ENCODE measurements around the gene CNTN4.

Gene CNTN4

DNA sequence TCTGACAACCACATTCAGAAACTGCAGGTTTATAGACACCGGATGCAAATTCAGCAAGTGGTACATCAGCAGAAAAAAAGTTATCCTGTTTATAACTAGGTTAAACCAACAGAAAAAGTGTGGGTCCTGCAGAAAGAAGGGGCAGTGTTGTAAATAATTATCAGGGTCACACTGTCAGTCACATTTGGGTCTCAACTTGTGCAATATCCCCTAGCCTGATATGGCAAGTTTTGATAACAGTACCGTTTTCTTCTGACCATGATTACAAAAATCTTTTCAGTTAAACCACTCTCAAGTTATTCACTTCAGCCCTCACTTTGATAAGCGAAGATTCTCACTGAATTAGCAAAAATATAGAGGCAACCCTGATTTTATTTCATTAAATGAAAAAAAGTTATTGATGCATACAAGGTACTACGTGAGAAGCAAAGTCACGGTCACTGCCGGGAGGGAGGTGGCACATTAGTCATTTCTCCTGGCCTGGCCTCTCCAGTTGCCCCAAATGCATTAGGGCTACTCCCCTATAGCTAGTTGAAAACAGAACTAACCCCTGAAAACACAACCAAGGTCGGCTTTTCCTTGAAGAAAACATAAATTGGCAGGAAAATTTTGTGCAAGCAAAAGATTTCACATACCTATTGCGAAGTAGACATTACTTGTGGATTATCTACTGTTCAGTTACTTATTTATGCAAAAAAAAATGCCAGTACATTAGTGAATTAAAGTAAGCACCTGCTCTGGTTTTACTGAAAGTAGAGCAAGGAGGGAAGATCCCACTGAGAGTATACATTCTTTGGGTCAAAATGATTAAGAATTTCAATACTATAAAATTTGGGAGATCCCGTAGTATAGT lies 982.9 kb downstream of the CNTN4 start:
- no peak for DNase-seq

DNA sequence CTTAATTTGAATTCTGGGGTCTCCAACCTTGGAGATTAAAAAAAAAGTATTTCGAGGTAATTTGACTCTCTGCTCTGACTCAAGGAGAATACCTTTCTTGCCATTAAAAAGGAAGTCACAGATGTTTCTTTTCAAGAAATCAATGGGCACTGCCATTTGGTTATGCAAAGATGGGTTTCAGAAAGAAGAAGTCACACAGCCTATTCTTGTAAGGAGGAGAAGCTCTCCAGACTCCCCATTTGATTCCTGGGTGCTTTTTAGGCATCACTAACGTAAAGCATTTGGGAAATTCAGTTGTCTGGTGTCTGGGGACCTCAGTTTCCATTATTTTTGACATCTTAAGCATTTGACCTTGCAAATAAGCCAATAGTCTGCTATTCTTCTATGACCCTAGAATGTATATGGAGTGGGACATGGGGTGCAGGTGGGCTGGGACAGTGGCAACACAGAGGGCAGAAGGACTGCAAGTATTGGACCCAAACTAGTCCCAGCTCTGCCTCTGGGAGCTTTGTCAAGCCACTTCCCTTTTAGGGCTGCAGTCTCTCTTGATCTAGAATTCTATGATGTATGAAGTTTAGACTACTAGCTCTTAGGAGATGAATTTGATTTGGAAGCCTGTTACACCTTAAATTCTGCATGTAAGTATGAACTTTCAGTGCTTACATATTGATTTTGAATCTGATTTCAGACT lies 983.7 kb downstream of the CNTN4 start:
- no peak for DNase-seq

DNA sequence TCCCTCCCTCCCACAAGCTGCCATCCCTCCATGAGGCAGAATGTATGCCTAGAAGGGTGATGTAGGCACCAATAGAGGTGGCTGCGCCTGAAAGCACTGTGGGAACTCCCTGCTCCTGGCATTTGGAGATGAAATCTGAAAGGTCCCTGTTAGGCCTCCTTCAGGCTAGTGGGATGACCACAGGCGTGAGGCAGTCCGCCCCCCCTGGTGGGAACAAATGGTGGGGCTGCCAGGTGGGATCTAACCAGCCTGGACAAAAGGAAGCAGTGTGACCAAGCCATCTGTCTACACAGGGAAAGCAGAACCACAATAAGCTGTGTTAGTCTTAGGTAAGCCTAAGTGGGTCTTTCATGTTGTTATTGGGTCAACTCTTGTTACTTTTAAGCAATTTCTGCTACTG lies 986.2 kb downstream of the CNTN4 start:
- DNase-seq: no peak

DNA sequence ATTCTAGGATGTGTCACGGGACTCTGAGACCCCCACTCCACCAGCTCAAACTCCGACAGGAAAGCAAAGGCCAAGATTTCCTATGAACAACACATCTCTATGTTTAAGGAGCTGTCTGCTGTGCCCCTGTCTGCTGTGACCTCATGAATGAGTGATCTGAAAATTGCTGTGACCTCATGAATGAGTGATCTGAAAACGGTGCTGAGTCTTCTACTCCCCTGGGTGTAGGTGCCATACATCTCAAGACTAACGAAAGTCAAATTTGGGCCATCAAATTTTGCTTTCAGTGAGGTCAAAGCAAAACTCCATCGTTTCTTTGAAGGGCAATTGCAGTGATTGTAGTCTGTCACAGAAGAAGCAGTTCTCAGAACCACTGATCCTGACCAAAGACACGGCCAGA lies 987.1 kb downstream of the CNTN4 start:
- DNase-seq: no peak

DNA sequence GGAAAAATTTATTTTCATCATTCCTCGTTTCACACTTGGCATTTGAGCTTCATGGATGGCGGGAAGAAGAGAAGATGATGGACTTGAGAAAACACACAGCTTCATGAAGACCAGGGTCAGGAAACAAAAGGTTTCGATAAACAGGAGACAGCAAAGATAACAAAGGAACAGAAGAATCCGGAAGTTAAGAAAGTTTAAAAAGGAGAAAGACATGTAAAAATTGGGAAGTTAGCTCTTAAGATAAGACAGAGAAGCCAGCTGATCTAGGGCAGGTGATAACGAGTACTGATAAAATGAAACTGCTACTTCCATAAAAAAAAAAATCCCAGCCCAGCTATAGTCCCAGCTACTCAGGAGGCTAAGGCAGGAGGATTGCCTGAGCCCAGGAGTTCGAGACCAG lies 987.6 kb downstream of the CNTN4 start:
- no peak for DNase-seq

DNA sequence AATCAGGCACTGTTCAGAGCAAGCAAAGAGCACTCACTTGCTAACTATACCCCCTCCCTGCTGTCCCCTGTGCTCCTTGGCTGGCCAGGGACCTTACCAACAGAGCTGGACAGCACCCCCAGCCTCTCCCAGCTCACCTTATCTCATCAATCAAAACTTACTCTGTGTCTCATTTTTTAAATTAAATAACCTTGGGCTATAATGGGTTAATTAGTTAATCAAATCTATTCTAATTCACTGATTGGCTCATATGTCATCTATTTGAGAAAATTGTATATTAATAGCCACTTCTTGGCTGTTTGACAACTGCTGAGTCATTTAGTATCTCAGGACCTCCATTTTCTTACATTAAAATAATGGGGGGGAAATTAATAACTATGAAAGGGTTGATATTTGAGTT lies 988.6 kb downstream of the CNTN4 start:
- DNase-seq: no peak

DNA sequence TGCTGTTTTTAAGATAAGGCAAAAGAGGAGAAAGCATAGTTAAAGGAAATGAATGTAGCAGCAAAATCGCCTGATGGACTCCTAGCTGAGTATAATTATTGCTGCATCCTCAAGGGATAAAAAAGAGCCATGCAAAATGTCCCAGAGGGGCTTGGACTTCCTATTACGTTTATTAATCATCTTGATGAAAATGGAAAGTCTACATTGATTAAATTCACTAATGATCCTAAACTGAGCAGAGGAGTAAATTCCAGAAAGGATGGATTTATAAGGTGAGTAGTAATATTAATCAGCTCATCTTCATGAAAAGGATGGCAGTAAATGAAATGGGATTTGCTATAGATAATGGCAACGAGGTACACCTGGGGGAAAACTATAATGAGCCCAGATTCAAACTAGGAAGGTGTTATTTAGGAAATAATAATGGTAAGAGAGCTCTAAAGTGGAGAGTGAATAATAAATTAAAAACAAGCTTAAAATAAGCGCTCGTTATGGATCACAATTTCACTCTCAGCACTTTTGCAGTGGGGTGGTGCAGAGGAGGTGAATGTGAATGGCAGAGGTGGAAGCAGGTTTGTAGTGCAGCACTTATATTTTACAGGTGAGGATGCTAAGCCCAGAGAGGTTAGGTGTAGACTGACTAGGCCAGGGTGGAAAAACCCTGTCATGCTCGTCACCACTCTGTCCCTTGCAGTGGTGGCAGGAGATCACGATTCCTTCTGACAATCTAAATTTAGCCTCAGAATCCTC lies 989.2 kb downstream of the CNTN4 start:
- no peak for DNase-seq

DNA sequence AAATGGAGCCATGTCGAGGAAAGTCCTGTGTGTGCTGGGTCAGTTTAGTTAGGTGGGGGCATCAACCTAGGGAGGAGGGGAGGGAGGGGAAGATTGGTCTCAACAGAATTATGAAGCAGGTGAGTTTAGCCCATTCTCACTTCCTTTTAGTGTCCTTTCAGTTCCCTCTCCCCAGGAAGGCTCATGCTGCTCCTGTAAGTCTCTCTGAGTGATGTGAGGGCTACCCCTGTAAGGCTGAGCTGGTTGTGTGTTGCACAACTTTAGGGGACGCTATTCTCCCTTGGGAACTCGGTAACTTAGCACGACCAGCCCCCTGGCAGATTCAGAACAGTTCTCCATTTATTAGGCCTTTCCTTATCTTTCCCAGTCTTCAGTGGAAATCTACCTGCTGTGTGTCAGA lies 990.4 kb downstream of the CNTN4 start:
- no peak for DNase-seq

DNA sequence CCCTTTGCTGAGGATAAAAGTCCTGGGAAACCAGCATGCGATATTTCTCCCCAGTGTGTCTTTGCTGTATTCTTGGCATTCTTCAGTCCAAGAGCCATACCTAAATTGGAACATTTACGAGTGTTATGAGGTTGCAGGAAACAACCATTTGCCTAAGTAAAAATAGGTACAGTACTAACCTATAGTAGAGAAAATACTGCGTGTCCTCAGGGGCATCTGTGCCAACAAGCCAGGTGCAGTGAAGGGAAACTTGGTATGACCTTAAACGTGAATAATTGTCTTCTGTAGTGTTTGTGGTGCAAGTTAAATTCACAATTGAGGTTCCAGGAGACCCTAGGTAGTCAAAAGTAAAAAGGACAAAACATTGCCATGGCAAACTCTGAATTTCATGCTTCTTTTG lies 999.3 kb downstream of the CNTN4 start:
- DNase-seq: no peak

DNA sequence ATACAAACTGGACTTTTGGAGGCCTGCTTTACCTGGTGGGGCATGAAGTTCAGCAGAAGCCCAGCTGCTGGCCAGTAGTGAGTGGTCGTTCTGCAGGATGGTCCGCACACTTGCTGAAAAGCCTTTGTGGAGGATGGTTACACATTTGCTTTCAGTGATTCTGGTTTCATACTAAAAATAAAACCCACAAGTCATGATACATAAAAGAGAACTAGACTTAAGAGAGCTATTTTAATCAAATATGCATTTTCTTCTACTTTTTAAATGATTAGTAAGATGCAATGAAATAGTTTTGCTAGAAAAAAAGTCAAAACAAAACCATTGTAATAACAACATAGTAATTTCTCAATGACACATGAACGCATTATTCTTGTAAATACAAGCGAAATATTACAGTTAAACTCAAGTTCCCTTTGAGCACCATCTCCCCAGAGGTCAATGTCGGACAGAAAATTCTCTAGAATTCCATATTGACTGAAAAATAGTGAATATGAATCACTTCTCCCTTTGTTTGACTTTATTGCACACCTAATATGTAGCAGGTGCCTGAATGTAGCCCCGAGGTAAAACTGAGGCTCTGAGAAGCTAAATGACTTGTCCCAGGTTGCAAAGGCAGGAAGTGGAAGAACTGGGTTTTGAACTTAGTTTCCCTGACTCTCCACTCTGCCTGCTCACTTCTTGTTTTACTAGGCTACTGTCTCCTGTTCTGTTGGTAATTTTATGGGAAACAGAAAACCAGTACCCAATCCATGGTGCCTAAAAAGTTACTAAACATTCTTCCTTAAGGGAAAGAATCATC lies 1003.2 kb downstream of the CNTN4 start:
- no peak for DNase-seq

DNA sequence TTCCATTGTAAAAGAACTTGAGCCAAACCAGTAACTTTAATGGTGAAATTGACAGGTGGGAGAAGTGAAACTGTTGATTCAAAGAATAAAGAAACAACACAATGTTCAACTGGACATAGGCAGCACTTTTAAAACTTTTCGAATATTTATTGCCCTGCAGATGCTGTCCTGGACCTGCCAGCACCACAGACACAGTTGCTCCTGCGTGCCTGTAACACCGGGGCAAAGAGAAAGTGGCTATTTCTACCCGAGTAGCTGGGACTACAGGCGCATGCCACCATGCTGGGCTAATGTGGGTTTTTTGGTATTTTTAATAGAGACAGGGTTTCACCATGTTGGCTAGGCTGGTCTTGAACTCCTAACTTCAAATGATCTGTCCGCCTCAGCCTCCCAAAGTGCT lies 1004.1 kb downstream of the CNTN4 start:
- DNase-seq: no peak

DNA sequence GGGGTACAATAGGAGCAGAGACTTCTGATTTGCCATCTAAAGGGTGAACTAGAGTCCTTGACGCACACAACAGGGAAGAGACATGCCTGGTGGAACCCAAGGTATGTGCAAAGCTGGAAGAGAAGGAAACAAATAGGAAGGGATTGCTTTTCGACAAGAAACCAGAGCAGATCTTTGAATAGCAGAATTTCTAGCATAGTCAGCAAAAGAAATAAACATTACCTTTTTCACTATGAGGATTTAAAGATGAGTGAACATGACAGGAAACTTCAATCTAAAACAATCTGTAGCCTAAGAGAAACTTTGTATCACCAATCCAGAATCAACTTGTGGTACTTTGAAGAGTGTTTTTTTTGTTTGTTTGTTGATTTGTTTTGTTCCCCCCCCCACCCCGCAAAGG lies 1006.6 kb downstream of the CNTN4 start:
- no peak for DNase-seq

DNA sequence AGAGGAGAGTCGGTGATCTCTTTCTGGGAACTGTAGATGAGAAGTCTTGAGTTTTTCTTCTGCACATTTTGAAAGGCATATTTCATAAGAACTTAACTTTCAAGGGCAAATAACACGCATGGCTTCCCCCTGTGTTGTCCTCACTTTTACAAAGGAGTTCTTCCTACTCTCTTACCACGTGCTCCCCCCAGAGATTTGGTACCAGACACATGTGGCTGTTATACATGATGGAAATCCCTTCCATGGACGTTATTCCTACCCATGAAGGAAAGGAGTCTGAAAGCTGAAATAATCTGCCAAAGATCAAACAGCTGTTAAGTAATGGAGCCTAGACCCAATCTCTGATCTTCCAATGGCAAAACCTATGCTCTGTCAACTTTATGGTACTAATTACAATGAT lies 1007.1 kb downstream of the CNTN4 start:
- no peak for DNase-seq

DNA sequence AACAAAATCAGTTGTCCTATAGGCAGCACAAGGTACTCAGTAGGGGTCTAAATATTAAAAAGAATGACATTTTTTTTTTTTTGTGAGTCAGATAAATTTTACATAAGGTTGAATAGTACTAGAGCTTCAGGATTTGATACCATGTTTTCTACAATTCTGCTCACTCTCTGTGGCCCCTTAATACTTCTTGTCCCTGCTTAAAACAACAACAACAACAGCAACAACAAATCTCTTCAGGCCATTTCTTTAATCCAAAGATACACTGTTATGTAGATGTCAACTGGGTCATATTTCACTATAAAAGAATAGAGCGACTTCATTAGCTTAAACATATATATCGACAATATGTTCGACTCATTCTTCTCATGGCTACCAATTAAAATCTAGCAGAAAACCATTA lies 1008.5 kb downstream of the CNTN4 start:
- no peak for DNase-seq

Data from GOT3 (cell line).